GM19468 (cell line): Measurements from ENCODE around the gene GMPPA.

Source experiments
- ATAC-seq: cut with Tn5 transposase; IDR thresholded peaks from one replicate; pipeline ENCODE4 v1.9.1; 2021; ENCODE audit warnings: mild to moderate bottlenecking, moderate library complexity, moderate number of reproducible peaks; ENCODE audit not compliant: unreplicated experiment; ENCODE audit errors: extremely low read depth

Gene GMPPA

DNA sequence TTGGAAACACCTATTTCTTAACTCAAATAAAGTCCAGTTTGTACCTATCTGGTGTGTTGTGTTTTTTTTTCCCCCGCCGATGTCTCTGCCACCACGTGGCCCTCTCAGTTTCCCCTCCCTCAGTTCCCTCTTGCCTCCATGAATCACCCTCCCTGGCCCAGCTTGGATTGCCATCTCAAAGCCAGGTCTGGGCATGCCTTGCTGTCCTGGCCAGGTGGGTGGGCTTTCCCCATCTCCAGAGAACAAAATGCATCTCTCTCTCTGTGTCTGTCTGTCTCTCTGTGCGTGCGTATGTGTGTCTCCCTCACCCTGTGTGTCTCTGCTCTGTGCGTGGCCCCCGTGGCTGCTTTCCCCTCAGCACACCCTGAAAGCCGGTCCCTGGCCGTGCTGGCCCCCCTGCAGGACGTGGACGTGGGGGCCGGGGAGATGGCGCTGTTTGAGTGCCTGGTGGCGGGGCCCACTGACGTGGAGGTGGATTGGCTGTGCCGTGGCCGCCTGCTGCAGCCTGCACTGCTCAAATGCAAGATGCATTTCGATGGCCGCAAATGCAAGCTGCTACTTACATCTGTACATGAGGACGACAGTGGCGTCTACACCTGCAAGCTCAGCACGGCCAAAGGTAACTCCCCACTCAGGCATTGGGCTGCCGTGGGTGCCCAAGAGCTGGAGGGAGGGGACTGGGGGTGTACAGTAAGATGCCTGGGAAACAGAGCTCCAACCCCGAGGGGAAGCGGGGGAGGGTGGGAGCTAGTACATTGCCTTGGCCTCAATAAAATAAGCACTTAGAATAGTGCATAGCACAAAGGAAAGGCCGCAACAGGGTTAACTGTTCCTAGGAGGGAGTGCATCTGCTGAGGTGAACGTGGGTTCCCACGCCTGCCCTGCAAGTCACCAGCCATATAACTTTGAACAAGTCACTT, 31.6 kb upstream of the GMPPA start:
- no peak for ATAC-seq

DNA sequence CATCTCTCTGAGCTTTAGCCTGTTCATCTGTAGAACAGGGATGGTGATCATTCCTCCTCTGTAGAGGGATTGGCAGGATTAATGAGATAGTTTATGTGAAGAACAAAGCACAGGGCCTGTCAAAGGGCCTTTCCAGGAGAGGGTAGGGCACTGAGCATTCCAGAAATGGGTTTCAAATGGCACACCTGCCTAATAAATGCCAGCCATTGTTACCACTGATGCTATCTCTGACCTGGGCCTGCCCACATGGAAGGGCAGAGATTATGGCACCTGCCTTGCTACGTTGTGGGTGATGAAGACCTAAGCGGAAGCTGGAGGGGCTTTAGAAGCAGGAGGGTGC, 31.0 kb upstream of the GMPPA start:
- ATAC-seq, result no peak

DNA sequence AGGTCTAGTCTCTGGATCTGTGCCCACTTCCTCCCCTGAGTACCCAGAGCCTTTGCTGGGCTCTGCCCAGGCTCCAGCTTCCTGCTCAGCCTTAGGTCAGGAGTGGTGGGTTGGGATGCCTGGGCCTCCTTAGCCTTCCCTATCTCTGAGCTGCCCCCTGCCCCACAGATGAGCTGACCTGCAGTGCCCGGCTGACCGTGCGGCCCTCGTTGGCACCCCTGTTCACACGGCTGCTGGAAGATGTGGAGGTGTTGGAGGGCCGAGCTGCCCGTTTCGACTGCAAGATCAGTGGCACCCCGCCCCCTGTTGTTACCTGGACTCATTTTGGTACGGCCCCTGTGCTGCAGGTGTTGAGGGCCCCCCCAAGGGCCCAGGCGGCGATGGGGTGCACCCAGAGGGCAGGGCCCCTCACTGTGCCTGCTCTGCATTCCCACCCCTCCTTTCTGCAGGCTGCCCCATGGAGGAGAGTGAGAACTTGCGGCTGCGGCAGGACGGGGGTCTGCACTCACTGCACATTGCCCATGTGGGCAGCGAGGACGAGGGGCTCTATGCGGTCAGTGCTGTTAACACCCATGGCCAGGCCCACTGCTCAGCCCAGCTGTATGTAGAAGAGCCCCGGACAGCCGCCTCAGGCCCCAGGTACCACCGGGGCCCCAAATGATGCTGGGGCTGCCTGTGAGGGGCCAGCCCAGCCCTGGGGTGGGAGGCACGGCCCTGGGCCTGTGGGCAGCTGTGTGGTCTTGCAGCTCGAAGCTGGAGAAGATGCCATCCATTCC, 30.1 kb upstream of the GMPPA start:
- ATAC-seq, result no peak

DNA sequence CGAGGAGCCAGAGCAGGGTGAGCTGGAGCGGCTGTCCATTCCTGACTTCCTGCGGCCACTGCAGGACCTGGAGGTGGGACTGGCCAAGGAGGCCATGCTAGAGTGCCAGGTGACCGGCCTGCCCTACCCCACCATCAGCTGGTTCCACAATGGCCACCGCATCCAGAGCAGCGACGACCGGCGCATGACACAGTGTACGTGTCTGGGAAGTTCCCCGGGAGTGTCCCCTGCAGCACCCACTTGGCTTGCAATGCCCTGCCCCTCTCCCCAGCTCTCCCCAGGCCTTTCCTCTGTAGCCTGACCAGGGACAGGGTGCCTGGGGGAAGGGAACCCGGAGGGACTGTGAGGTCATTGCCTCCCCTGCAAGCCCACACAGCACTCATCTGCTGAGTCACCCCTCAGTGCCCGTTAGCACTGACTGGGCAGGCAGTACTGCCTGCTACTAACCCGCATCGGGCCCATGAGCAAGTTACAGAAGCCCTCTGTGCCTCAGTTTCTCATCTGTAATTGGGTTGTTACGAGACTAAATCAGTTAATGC, 29.4 kb upstream of the GMPPA start:
- no peak for ATAC-seq

DNA sequence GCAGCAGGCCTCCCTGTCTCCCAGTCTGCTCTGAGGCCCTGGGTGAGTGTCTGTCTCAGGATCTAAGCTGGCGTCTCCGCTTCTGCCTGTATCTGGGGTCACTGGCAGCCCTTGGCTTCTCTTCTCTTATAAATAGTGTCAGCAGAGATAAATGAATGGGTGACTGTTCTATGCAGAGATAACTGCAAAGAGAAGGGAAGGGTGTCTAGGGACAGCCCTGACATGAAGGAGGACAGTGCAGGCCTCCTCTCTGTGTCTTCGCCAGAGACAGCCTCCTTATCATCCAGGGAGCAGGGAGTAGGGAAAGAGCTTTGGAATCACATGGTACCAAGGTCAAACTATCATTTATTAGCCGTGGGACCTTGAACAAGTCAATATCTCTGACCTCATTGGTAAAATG, 28.3 kb upstream of the GMPPA start:
- ATAC-seq, result no peak

DNA sequence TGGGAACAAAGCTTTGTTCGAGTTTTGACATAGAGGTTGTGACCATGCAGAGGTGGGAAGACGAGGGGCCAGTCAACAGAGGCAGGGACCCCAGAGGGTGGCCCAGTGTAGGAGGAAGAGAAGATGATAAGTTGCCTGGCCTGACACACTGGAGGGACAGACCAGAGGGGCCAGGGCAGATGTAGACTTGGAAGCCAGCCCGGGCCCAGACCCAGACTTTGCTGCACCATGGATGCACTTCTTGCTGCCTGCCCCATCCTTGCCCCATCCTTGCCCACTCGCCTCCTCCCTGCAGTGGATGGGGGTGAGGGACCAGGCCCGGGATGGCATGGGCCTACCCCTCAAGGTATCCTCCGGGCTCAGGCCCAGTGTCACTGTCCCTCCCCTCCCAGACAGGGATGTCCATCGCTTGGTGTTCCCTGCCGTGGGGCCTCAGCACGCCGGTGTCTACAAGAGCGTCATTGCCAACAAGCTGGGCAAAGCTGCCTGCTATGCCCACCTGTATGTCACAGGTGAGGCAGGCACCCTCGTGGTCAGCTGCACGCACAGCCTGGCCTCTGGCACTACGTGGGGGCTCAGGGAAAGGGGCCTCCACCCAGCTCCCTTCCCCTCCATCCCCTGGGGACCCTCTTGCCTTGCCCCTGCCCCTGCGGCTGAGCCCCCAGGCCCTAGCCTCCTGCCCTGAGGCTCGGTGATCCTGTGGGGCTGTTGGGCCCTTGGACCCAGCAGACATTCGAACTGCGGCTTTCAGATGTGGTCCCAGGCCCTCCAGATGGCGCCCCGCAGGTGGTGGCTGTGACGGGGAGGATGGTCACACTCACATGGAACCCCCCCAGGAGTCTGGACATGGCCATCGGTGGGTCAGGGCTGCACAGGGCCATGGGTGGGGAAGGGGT, 27.0 kb upstream of the GMPPA start:
- no peak for ATAC-seq

DNA sequence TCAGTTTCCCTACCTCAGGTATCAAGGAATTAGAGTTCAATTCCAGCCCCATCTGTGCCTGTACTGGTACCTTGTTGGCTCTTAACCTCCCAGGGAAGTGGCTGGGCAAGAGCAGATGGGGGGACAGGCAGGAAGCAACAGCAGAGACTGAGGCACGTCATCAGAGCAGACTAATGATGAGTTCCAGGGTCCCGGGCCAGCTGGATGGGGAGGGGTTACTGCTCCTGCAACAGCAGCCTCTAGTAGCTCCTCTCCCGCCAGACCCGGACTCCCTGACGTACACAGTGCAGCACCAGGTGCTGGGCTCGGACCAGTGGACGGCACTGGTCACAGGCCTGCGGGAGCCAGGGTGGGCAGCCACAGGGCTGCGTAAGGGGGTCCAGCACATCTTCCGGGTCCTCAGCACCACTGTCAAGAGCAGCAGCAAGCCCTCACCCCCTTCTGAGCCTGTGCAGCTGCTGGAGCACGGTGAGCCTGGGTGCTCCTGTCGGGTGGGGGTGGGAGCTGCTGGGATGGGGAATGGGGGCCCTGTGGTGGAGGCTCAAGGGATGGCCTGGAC, 26.0 kb upstream of the GMPPA start:
- no peak for ATAC-seq

DNA sequence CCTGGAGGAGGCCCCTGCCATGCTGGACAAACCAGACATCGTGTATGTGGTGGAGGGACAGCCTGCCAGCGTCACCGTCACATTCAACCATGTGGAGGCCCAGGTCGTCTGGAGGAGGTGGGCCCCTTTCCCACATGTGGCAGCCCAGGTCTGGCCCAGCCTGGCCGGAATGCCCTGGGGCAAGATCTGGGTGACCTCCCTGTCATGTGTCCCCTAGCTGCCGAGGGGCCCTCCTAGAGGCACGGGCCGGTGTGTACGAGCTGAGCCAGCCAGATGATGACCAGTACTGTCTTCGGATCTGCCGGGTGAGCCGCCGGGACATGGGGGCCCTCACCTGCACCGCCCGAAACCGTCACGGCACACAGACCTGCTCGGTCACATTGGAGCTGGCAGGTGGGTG, 25.2 kb upstream of the GMPPA start:
- ATAC-seq, result no peak

DNA sequence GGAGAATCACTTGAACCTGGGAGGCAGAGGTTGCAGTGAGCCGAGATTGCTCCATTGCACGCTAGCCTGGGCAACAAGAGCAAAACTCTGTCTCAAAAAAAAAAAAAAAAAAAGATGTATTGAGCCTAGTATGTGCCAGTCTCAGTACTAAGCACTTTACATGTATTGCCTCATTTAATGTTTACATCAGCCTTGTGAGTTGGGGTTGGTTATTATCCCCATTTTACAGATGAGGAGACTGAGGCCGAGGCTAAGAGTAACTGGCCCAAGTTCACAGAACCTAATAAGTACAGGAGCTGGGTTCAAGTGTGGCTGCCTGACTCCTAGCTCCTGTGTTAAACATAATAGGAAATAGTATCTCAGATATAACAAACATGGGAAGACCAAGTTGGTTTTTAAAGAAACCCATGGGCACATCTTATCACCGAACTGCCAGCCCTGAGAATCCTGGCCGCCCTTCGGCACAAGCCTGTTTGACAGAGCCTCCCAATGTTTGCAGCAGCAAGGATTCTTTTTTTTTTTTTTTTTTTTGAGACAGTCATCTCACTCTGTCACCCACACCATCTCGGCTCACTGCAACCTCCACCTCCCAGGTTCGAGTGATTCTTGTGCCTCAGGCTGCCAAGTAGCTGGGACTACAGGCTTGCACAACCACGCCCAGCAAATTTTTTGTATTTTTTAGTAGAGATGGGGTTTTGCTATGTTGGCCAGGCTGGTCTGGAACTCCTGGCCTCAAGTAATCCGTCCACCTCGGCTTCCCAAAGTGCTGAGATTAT, 24.2 kb upstream of the GMPPA start:
- ATAC-seq, result no peak

DNA sequence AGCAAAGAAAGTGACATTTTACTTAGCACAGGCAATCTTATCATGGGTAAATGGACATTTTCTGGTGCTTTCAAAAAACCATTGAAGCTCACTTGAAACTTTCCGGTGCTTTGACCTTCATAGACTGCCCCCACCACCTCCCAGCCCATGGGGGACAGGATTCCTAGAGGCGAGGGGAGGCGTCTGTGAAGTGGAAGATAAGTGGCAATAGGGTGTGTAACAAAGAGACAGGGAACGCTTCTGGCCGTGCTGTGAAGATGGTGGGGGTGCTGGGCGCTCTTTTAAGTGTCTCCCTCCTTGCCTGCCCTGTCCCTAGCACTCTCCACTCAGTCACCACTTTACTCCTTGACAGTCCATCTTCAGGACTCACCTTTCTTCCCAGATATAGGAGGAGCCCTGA, 23.4 kb upstream of the GMPPA start:
- no peak for ATAC-seq

DNA sequence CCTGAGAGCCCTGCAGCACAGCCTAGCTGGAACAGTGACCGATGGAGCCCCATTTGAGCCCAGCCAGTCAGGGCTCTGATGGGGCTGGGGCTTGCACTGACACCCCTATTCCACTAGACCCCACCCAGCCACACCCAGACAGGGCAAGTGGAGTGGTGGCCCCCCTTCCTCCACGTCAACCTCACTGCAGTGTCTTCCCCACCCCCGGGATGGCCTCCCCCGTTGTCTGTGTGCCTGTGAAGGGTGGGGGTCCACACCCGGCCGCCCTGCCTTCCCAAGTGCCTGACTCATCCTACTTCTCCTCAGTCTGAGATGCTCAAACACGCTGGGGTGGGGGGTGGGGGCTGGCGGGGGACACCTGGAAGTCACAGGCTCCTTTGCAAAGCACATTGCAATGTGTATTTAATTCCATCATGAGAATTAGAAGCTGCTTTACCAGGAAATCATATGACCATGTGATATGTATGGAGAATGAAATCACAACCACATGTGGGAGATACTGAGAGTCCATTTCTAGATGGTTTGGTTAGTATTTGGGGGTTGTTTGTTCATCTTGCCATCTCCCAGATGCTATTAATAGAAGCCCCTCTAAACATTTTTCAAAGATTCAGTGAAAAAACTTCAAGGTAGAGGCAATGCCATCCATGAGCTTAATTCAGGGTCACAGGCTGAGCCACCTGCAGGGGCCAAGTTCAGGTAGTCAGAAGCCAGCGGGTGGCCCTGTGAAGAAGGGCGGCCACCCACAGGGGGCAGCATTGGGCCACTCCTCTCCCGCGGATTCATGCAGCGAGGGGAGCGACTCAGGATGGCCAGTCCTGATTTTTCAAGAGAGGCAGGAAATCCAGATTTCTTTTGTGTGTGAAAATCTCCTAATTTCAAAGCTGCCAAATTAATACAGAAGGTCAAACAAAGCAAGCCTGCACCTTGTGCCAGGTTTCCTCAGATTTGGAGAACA, 22.7 kb upstream of the GMPPA start:
- no peak for ATAC-seq

DNA sequence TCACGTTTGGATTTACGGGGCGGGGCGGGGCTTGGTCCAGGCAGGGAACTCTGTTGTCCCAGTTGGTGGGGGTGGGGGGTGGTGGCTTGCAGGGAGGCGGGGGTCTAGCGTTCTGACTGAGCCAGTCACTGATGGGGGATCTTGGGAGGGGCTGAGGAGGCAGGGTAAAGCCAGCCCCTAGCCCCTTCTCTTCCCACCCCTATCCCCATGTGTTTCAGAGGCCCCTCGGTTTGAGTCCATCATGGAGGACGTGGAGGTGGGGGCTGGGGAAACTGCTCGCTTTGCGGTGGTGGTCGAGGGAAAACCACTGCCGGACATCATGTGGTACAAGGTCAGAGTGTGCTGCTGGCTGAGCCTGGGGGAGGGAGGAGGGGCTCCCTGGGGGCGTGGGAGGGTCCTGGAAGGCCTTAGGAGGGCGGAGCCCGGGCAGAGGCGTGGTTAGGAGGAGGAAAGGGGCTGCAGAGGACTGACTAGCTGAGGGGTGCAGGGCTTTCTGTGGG, 22.0 kb upstream of the GMPPA start:
- ATAC-seq, result no peak

DNA sequence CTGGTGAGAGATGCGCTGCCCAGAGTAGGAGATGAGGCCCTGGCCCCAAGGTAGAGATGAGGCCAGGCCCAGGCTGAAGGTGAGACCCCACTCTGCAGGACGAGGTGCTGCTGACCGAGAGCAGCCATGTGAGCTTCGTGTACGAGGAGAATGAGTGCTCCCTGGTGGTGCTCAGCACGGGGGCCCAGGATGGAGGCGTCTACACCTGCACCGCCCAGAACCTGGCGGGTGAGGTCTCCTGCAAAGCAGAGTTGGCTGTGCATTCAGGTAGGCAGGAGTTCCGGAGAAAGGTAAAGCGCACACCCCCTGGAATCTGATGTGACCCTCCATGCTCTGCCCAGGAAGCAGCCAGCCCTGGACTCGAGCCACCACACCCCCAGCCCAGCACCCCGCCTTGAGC, 21.5 kb upstream of the GMPPA start:
- no peak for ATAC-seq

DNA sequence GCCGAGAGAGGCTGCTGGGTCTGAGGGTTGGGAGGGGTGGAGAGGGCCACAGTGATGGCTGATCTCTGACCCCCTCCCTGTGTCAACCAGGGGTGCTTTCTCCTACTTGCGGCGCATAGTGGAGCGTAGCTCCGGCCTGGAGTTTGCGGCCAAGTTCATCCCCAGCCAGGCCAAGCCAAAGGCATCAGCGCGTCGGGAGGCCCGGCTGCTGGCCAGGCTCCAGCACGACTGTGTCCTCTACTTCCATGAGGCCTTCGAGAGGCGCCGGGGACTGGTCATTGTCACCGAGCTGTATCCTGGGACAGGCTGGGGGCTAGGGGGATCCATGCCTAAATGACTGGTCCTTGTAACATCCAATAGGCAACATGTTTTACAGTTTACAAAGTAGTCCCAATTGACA, 20.9 kb upstream of the GMPPA start:
- no peak for ATAC-seq

DNA sequence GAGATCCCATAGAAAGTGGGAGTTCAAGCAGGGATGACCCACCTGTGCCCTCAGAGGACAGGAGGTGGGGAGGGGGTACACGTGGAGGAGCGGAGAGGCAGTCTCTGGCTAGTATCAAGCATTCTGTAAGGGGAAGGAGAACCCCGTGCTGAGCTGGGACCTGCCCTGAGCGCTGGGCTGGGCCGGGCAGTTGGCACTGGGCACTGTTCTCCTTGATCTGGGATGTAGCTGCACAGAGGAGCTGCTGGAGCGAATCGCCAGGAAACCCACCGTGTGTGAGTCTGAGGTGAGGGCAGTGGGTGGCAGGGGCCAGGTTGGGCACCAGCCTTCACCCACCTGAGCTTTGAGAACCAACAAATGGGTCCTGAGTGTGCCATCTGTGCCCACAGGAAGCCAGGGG, 19.8 kb upstream of the GMPPA start:
- ATAC-seq, result no peak

DNA sequence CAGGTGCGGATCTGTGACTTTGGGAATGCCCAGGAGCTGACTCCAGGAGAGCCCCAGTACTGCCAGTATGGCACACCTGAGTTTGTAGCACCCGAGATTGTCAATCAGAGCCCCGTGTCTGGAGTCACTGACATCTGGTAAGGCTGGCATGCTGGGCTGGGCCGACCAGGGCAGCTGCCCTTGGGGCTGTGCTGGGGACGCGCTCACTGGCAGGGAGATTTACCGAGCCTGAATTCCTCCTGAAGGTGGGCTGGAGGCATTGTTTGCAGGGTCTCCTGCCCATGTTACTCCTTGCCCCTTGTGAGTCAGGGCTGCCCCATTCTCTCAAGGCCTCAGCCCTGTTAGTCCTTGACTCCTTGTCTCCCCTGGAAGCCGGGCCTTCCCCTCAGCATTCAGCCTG, 18.7 kb upstream of the GMPPA start:
- no peak for ATAC-seq

DNA sequence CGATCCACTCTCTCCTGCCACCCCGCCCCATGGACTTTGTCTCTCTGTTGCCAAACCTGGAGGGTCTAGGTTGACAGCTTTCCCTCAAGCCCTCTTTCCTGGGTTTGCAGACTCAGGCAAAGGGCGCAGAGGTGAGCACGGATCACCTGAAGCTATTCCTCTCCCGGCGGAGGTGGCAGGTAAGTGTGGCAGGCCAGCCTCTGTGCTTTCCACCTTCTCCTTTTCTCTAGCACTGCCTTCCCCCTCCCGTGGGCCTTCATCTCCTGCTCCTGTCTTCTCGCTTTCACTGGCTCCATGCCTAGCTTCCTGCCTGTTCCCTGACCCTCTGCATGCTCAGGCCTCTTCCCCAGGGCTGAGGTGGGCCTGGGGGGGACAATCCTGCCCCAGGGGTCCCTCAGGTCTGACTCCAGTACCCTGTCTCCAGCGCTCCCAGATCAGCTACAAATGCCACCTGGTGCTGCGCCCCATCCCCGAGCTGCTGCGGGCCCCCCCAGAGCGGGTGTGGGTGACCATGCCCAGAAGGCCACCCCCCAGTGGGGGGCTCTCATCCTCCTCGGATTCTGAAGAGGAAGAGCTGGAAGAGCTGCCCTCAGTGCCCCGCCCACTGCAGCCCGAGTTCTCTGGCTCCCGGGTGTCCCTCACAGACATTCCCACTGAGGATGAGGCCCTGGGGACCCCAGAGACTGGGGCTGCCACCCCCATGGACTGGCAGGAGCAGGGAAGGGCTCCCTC, 15.9 kb upstream of the GMPPA start:
- ATAC-seq, result no peak
